Kidney (tissue), 14 donors: ENCODE results near the gene ADCY6. TPM values are rescaled to one million over a fixed set of nuclear protein-coding genes. Genes with fewer than 3 reads are reported as not detected.

ENCODE experiments used
- DNase-seq, 5 donors: peaks; one replicate each; pipeline ENCODE4 v3.0.0-alpha.2; 2013 to 2020
- FAIRE-seq: peaks from 2 replicates; lab custom pipeline; 2012; peaks lifted over from hg19 to GRCh38; lab: Jason Lieb, UNC
- H3K27ac ChIP-seq, 2 donors: one replicate each; pipeline ENCODE4 v1.7.0; 2013; ENCODE audit warnings: low read depth in 2 of 2, low read length in 2 of 2, inconsistent platforms in 1 of 2
- H3K27me3 ChIP-seq: one replicate; pipeline ENCODE4 v1.7.1; 2013; ENCODE audit warnings: low read length, inconsistent platforms; ENCODE audit not compliant: control insufficient read depth, insufficient read depth
- H3K36me3 ChIP-seq, 3 donors: one replicate each; pipeline versions ENCODE4 v1.7.0 to v1.7.1; 2013; ENCODE audit warnings: low read length in 3 of 3, control low read depth in 1 of 3, inconsistent platforms in 1 of 3; ENCODE audit not compliant: insufficient read depth in 3 of 3, control insufficient read depth in 2 of 3
- H3K4me1 ChIP-seq, 3 donors: one replicate each; pipeline versions ENCODE4 v1.7.0 to v1.7.1; 2013; ENCODE audit warnings: low read length in 3 of 3, inconsistent platforms in 1 of 3, low read depth in 1 of 3; ENCODE audit not compliant: control insufficient read depth in 2 of 3, insufficient read depth in 2 of 3
- H3K4me3 ChIP-seq, 3 donors: one replicate each; pipeline versions ENCODE4 v1.7.0 to v1.8.1; 2013; ENCODE audit warnings: low read length in 3 of 3, control low read depth in 1 of 3, inconsistent platforms in 1 of 3
- H3K9ac ChIP-seq, 3 donors: one replicate each; pipeline versions ENCODE4 v1.7.0 to v1.7.1; 2013; ENCODE audit warnings: low read length in 3 of 3, control low read depth in 1 of 3, inconsistent platforms in 1 of 3
- H3K9me3 ChIP-seq, 3 donors: one replicate each; pipeline versions ENCODE4 v1.7.0 to v1.7.1; 2013; ENCODE audit warnings: low read length in 3 of 3, control low read depth in 1 of 3, inconsistent platforms in 1 of 3; ENCODE audit not compliant: control insufficient read depth in 2 of 3, insufficient read depth in 1 of 3
- CTCF ChIP-seq: IDR thresholded peaks from 3 replicates; pipeline ENCODE4 v1.5.1; 2012; ENCODE audit warnings: mild to moderate bottlenecking, moderate library complexity, borderline replicate concordance; ENCODE audit not compliant: insufficient read depth; ENCODE audit errors: extremely low read depth
- intact Hi-C: fragments of 100-400 bp; cut with DNase I; formaldehyde crosslinking; loops from one replicate; pipeline ENCODE4 v1.11.1; 2022
- microRNA-seq: library from miRNA; unstranded; fragments of <30 nt; microRNA quantifications from one replicate; pipeline ENCODE4 v1.2.0, GENCODE V29; 2020
- polyA plus RNA-seq: library from polyadenylated mRNA; stranded (reverse); fragments of 350-450 nt; fragmentation: Illumina TruSeq; extraction: RNeasy Lipid Tissue Mini Kit (QIAGEN cat#74804); gene quantifications from one replicate; pipeline ENCODE4 v1.2.3, GENCODE V29; 2014; ENCODE audit warnings: low read depth, low replicate concordance; ENCODE audit not compliant: insufficient read depth
- total RNA-seq: library from RNA; stranded (reverse); fragmentation: NEBNext Ultra II Directional; extraction: Animal tissue kit (Norgen Biotek cat#: 25700); gene quantifications from one replicate; pipeline ENCODE4 v1.2.1, GENCODE V29; 2021
- donor health status: control.
- donor health status: control.
- donor health status: control.
- donor health status: control.
- donor health status: control.
- donor health status: DM: yes; HTN: yes; CAD: no.
- donor health status: Normal renal cell carcinoma (clear cell type).

ADCY6 gene
- total and polyA plus RNA-seq, 2 donors from 2014 or later: 27.3 to 66.9 TPM

- H3K4me1 ChIP-seq: peaks cover 5 to 8% (median 5%) of the 10 kb centered on the region in 3 donors
- intact Hi-C loops: no loop called here
- no peaks in the 10 kb centered on the region for H3K27me3 ChIP-seq
- peak overlapping the region; percentile 95 to 96 for H3K27ac ChIP-seq
- peak in 3 of 5 donors; percentile 28 to 45 (median 38) for DNase-seq
- H3K4me3 ChIP-seq: peak overlapping the region; percentile 88 to 93 (median 90)
- H3K9ac ChIP-seq: peak overlapping the region; percentile 27 to 92 (median 81)
- no peak for FAIRE-seq
- H3K9me3 ChIP-seq: no peaks in the 10 kb centered on the region
- H3K36me3 ChIP-seq: peaks cover 0 to 3% (median 3%) of the 10 kb centered on the region in 3 donors
- TF ChIP-seq CTCF: no peak
Measured at GRCh38 chr12:48717252-48717695, 71.6 kb downstream of the ADCY6 start.

- peaks cover 2 to 6% (median 3%) of the 10 kb centered on the region in 3 donors for H3K36me3 ChIP-seq
- no peaks in the 10 kb centered on the region for H3K9me3 ChIP-seq
- H3K27me3 ChIP-seq: no peaks in the 10 kb centered on the region
- peak within 1 kb of the TSS; percentile 88 to 93 (median 90) for H3K4me3 ChIP-seq
- peaks cover 5 to 8% (median 5%) of the 10 kb centered on the region in 3 donors for H3K4me1 ChIP-seq
- peak within 1 kb of the TSS; percentile 86 to 97 (median 92) for H3K9ac ChIP-seq
- TF ChIP-seq CTCF: peak; percentile 13
- DNase-seq (peak; percentile 99 to 100 (median 100)), FAIRE-seq (peak; percentile 73)
- intact Hi-C loops: no loop called here
- H3K27ac ChIP-seq: peak within 1 kb of the TSS; percentile 95 to 96
Measured at GRCh38 chr12:48716493-48717251, 72.2 kb downstream of the ADCY6 start, which contains the start of gene CCNT1. CCNT1 (minus strand) TSS chr12:48716707; CDS start chr12:48716675, 32 bp downstream.

Small RNA genes within 50 kb of the gene (microRNA-seq; reads per million reads assigned to microRNA genes)
- not detected for gene MIR4701

Other genes with a start within 250 kb of the ADCY6 start
- not detected for gene LALBA, start 219.0 kb downstream of the ADCY6 start, total RNA-seq
- not detected for gene LALBA, start 219.0 kb downstream of the ADCY6 start, polyA plus RNA-seq
- gene KANSL2, start 106.9 kb downstream of the ADCY6 start, total RNA-seq: 32.2 TPM
- 24.6 TPM for gene KANSL2, start 106.9 kb downstream of the ADCY6 start, polyA plus RNA-seq
- gene CCNT1, start 72.4 kb downstream of the ADCY6 start, total RNA-seq: 39.4 TPM
- 4.1 TPM for gene CCNT1, start 72.4 kb downstream of the ADCY6 start, polyA plus RNA-seq
- 19.6 TPM for gene CACNB3, start 29.4 kb upstream of the ADCY6 start, total RNA-seq
- 17.9 TPM for gene CACNB3, start 29.4 kb upstream of the ADCY6 start, polyA plus RNA-seq
- gene DDX23, start 63.1 kb upstream of the ADCY6 start, total RNA-seq: 65.5 TPM
- gene DDX23, start 63.1 kb upstream of the ADCY6 start, polyA plus RNA-seq: 31.9 TPM
- 1.0 TPM for gene RND1, start 76.8 kb upstream of the ADCY6 start, total RNA-seq
- gene RND1, start 76.8 kb upstream of the ADCY6 start, polyA plus RNA-seq: 2.2 TPM
- gene FKBP11, start 136.4 kb upstream of the ADCY6 start, total RNA-seq: 35.3 TPM
- gene FKBP11, start 136.4 kb upstream of the ADCY6 start, polyA plus RNA-seq: 20.1 TPM
- gene ARF3, start 168.4 kb upstream of the ADCY6 start, total RNA-seq: 229 TPM
- gene ARF3, start 168.4 kb upstream of the ADCY6 start, polyA plus RNA-seq: 111 TPM
- gene WNT10B, start 182.6 kb upstream of the ADCY6 start, total RNA-seq: 1.9 TPM
- gene WNT10B, start 182.6 kb upstream of the ADCY6 start, polyA plus RNA-seq: not detected
- gene WNT1, start 189.2 kb upstream of the ADCY6 start, total RNA-seq: not detected
- gene WNT1, start 189.2 kb upstream of the ADCY6 start, polyA plus RNA-seq: not detected
- gene DDN, start 210.3 kb upstream of the ADCY6 start, total RNA-seq: not detected
- gene DDN, start 210.3 kb upstream of the ADCY6 start, polyA plus RNA-seq: 27.0 TPM
- gene PRKAG1, start 229.7 kb upstream of the ADCY6 start, total RNA-seq: 57.1 TPM
- 58.4 TPM for gene PRKAG1, start 229.7 kb upstream of the ADCY6 start, polyA plus RNA-seq